GM04504 (cell line): ENCODE data around the gene PGRMC1.
A peak's percentile ranks its signal among the peaks of the same experiment; 100 is the strongest.
"Not testable (repeated sequence)": the region's sequence is repeated elsewhere in the genome, so short reads cannot be mapped to it uniquely, and the experiment has no call there.

ENCODE experiments used
- DNase-seq: peaks from one replicate; pipeline ENCODE4 v3.0.0-alpha.2; 2012; ENCODE audit warnings: low read depth

The PGRMC1 gene

GRCh38 chrX:119235872-119236622 lies at the start of gene PGRMC1:
PGRMC1 (plus strand) TSS chrX:119236285; CDS start chrX:119236364, 79 bp downstream.
- no peak for DNase-seq

- no peak for DNase-seq
Measured at GRCh38 chrX:119186763-119187162, 49.3 kb upstream of the PGRMC1 start.

GRCh38 chrX:119187298-119187697 lies 48.8 kb upstream of the PGRMC1 start:
- DNase-seq, result no peak

GRCh38 chrX:119189115-119189514 lies 47.0 kb upstream of the PGRMC1 start:
- DNase-seq, result no peak

- DNase-seq, result peak; percentile 48
Measured at GRCh38 chrX:119189595-119189994, 46.5 kb upstream of the PGRMC1 start.

- no peak for DNase-seq
Measured at GRCh38 chrX:119190091-119190681, 45.9 kb upstream of the PGRMC1 start.

- no peak for DNase-seq
Measured at GRCh38 chrX:119190831-119191230, 45.3 kb upstream of the PGRMC1 start.

GRCh38 chrX:119194621-119195020 lies 41.5 kb upstream of the PGRMC1 start:
- no peak for DNase-seq

GRCh38 chrX:119201570-119201969 lies 34.5 kb upstream of the PGRMC1 start:
- DNase-seq, result no peak

- DNase-seq, result no peak
Measured at GRCh38 chrX:119206203-119206602, 29.9 kb upstream of the PGRMC1 start.

- not testable (repeated sequence) for DNase-seq
Measured at GRCh38 chrX:119207483-119207882, 28.6 kb upstream of the PGRMC1 start.

- no peak for DNase-seq
Measured at GRCh38 chrX:119208401-119209057, 27.6 kb upstream of the PGRMC1 start.

GRCh38 chrX:119210931-119211648 lies 25.0 kb upstream of the PGRMC1 start:
- not testable (repeated sequence) for DNase-seq

GRCh38 chrX:119211649-119212014 lies 24.5 kb upstream of the PGRMC1 start:
- DNase-seq, result no peak

GRCh38 chrX:119218198-119218597 lies 17.9 kb upstream of the PGRMC1 start:
- DNase-seq, result no peak

- no peak for DNase-seq
Measured at GRCh38 chrX:119222932-119223331, 13.2 kb upstream of the PGRMC1 start.

- no peak for DNase-seq
Measured at GRCh38 chrX:119223783-119224182, 12.3 kb upstream of the PGRMC1 start.

GRCh38 chrX:119226446-119226845 lies 9.6 kb upstream of the PGRMC1 start:
- DNase-seq, result no peak

- DNase-seq, result peak; percentile 77
Measured at GRCh38 chrX:119228512-119229252, 7.4 kb upstream of the PGRMC1 start.

GRCh38 chrX:119229253-119229615 lies 6.9 kb upstream of the PGRMC1 start:
- DNase-seq, result no peak

- no peak for DNase-seq
Measured at GRCh38 chrX:119230850-119231249, 5.2 kb upstream of the PGRMC1 start.

- no peak for DNase-seq
Measured at GRCh38 chrX:119231936-119232445, 4.1 kb upstream of the PGRMC1 start.
